ENCODE measurements around the gene YIF1A.

DNA sequence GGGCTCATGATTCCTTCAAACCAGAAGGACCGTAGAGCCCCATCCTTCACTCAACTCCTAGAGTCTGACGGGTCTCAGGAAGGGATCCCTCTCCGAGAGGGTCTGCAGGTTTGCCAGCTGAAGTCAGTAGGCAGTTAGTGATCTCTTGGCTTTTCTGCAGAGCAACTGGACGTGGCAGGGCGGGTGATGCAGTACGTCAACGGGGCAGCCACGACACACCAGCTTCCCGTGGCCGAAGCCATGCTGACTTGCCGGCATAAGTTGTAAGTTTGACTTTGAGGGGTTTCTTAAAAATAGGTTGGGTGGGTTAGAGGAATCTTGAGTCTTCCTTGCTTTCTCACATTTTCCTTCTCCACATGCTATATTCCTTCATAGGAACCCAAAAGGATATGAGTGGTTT, 53.8 kb downstream of the YIF1A start:
- TF ChIP-seq POLR2AphosphoS5 (IDR thresholded peaks at IDR 0.05) (no peak), EP300 (IDR thresholded peaks at IDR 0.05) (no peak), POLR2A (IDR thresholded peaks at IDR 0.05) (no peak)
- TF ChIP-seq, protein P1, sequence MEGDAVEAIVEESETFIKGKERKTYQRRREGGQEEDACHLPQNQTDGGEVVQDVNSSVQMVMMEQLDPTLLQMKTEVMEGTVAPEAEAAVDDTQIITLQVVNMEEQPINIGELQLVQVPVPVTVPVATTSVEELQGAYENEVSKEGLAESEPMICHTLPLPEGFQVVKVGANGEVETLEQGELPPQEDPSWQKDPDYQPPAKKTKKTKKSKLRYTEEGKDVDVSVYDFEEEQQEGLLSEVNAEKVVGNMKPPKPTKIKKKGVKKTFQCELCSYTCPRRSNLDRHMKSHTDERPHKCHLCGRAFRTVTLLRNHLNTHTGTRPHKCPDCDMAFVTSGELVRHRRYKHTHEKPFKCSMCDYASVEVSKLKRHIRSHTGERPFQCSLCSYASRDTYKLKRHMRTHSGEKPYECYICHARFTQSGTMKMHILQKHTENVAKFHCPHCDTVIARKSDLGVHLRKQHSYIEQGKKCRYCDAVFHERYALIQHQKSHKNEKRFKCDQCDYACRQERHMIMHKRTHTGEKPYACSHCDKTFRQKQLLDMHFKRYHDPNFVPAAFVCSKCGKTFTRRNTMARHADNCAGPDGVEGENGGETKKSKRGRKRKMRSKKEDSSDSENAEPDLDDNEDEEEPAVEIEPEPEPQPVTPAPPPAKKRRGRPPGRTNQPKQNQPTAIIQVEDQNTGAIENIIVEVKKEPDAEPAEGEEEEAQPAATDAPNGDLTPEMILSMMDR (IDR thresholded peaks at IDR 0.05), result no peak
